Dendritic cell treated with granulocyte-macrophage colony-stimulating factor and Interleukin-4, amounts not matched to agents 40 ng/mL and 50 ng/mL, for 4 days (primary cell): ENCODE results near the gene SLC7A10.
"Not testable (repeated sequence)": the region's sequence is repeated elsewhere in the genome, so short reads cannot be mapped to it uniquely, and the experiment has no call there.

Source experiments
- H3K27ac Mint-ChIP-seq: one replicate; pipeline ENCODE4 v1.8.0; 2022; ENCODE audit warnings: mild to moderate bottlenecking, mixed read lengths
- H3K27me3 Mint-ChIP-seq: one replicate; pipeline ENCODE4 v1.8.0; 2022; ENCODE audit warnings: mild to moderate bottlenecking, mixed read lengths
- H3K36me3 Mint-ChIP-seq: one replicate; pipeline ENCODE4 v1.8.0; 2022; ENCODE audit warnings: low read depth, mixed read lengths
- H3K4me1 Mint-ChIP-seq: one replicate; pipeline ENCODE4 v1.8.0; 2022; ENCODE audit warnings: low read depth, mixed read lengths
- H3K4me3 Mint-ChIP-seq: one replicate; pipeline ENCODE4 v1.8.0; 2022; ENCODE audit warnings: mild to moderate bottlenecking, moderate library complexity, mixed read lengths
- H3K9me3 Mint-ChIP-seq: one replicate; pipeline ENCODE4 v1.8.0; 2022; ENCODE audit warnings: mixed read lengths
- intact Hi-C: fragments of 100-400 bp; cut with micrococcal nuclease; formaldehyde crosslinking; loops from one replicate; pipeline ENCODE4 v1.15.0; 2022

The SLC7A10 gene

GRCh38 chr19:33192010-33192409 lies 33.6 kb downstream of the SLC7A10 start:
- Mint-ChIP-seq H3K27ac (no peak overlapping the region), H3K36me3 (no peaks in the 10 kb centered on the region), H3K27me3 (peaks cover 25% of the 10 kb centered on the region), H3K9me3 (no peaks in the 10 kb centered on the region), H3K4me3 (no peak overlapping the region), H3K4me1 (peaks cover 25% of the 10 kb centered on the region)
- intact Hi-C loops = no loop called here

GRCh38 chr19:33191501-33191900 lies 34.1 kb downstream of the SLC7A10 start:
- intact Hi-C loops = no loop called here
- no peak overlapping the region for H3K4me3 Mint-ChIP-seq
- no peak overlapping the region for H3K27ac Mint-ChIP-seq
- peaks cover 30% of the 10 kb centered on the region for H3K4me1 Mint-ChIP-seq
- no peaks in the 10 kb centered on the region for H3K9me3 Mint-ChIP-seq
- H3K27me3 Mint-ChIP-seq = peaks cover 25% of the 10 kb centered on the region
- no peaks in the 10 kb centered on the region for H3K36me3 Mint-ChIP-seq

- Mint-ChIP-seq H3K4me1 (peaks cover 33% of the 10 kb centered on the region), H3K27me3 (peaks cover 25% of the 10 kb centered on the region)
- H3K9me3 Mint-ChIP-seq, H3K36me3 Mint-ChIP-seq, H3K27ac Mint-ChIP-seq, intact Hi-C loops, H3K4me3 Mint-ChIP-seq: not testable (repeated sequence)
Measured at GRCh38 chr19:33191092-33191491, 34.6 kb downstream of the SLC7A10 start.

- intact Hi-C loops = loop anchor here (10.0 kb wide), 1 partner anchor 65 kb away; no protein-coding TSS in a partner anchor
- Mint-ChIP-seq H3K4me3 (no peak overlapping the region), H3K27ac (no peak overlapping the region), H3K36me3 (no peaks in the 10 kb centered on the region), H3K9me3 (no peaks in the 10 kb centered on the region), H3K27me3 (peaks cover 22% of the 10 kb centered on the region), H3K4me1 (peaks cover 31% of the 10 kb centered on the region)
Measured at GRCh38 chr19:33189453-33189852, 36.2 kb downstream of the SLC7A10 start.

- Mint-ChIP-seq H3K9me3 (no peaks in the 10 kb centered on the region), H3K27ac (no peak overlapping the region), H3K4me3 (no peak overlapping the region), H3K4me1 (peaks cover 31% of the 10 kb centered on the region), H3K27me3 (peaks cover 6% of the 10 kb centered on the region), H3K36me3 (no peaks in the 10 kb centered on the region)
- intact Hi-C loops = loop anchor here (10.0 kb wide), 1 partner anchor 62 kb away; no protein-coding TSS in a partner anchor
Measured at GRCh38 chr19:33187183-33187540, 38.5 kb downstream of the SLC7A10 start.

GRCh38 chr19:33186431-33187182 lies 39.0 kb downstream of the SLC7A10 start:
- Mint-ChIP-seq H3K36me3 (no peaks in the 10 kb centered on the region), H3K9me3 (no peaks in the 10 kb centered on the region), H3K27ac (no peak overlapping the region), H3K27me3 (peaks cover under 1% of the 10 kb centered on the region), H3K4me3 (no peak overlapping the region), H3K4me1 (peaks cover 31% of the 10 kb centered on the region)
- intact Hi-C loops = loop anchor here (10.0 kb wide), 1 partner anchor 62 kb away; no protein-coding TSS in a partner anchor

GRCh38 chr19:33177417-33177979 lies 48.2 kb downstream of the SLC7A10 start:
- intact Hi-C loops = loop anchor here (1.0 to 5.0 kb wide), 4 partner anchors 33 to 205 kb away; partner anchors contain the start of genes CEBPA, CEBPG, CEP89 and FAAP24
- Mint-ChIP-seq H3K27ac (peak overlapping the region; percentile 92), H3K36me3 (peaks cover 12% of the 10 kb centered on the region), H3K27me3 (no peaks in the 10 kb centered on the region), H3K9me3 (no peaks in the 10 kb centered on the region), H3K4me3 (peak overlapping the region; percentile 93), H3K4me1 (peaks cover 51% of the 10 kb centered on the region)

- H3K27ac Mint-ChIP-seq = peak overlapping the region; percentile 92
- peaks cover 54% of the 10 kb centered on the region for H3K4me1 Mint-ChIP-seq
- no peaks in the 10 kb centered on the region for H3K27me3 Mint-ChIP-seq
- no peaks in the 10 kb centered on the region for H3K9me3 Mint-ChIP-seq
- intact Hi-C loops = loop anchor here (1.0 to 5.0 kb wide), 4 partner anchors 32 to 205 kb away; partner anchors contain the start of genes CEBPA, CEBPG, CEP89 and FAAP24
- H3K36me3 Mint-ChIP-seq = peaks cover 12% of the 10 kb centered on the region
- peak overlapping the region; percentile 93 for H3K4me3 Mint-ChIP-seq
Measured at GRCh38 chr19:33176670-33177416, 48.8 kb downstream of the SLC7A10 start.

- Mint-ChIP-seq H3K4me1 (peaks cover 54% of the 10 kb centered on the region), H3K9me3 (no peaks in the 10 kb centered on the region), H3K27me3 (no peaks in the 10 kb centered on the region), H3K4me3 (peak overlapping the region; percentile 93), H3K27ac (peak overlapping the region; percentile 92), H3K36me3 (peaks cover 12% of the 10 kb centered on the region)
- intact Hi-C loops = loop anchor here (2.0 to 5.0 kb wide), 3 partner anchors 31 to 204 kb away; partner anchors contain the start of genes CEBPG, CEP89 and FAAP24
Measured at GRCh38 chr19:33175886-33176669, 49.6 kb downstream of the SLC7A10 start.

GRCh38 chr19:33175156-33175782 lies 50.4 kb downstream of the SLC7A10 start:
- H3K27me3 Mint-ChIP-seq = no peaks in the 10 kb centered on the region
- H3K9me3 Mint-ChIP-seq = no peaks in the 10 kb centered on the region
- peaks cover 12% of the 10 kb centered on the region for H3K36me3 Mint-ChIP-seq
- no peak overlapping the region for H3K27ac Mint-ChIP-seq
- H3K4me1 Mint-ChIP-seq = peaks cover 54% of the 10 kb centered on the region
- intact Hi-C loops = loop anchor here (5.0 kb wide), 1 partner anchor 203 kb away; the partner anchor contains the start of genes CEP89 and FAAP24
- H3K4me3 Mint-ChIP-seq = no peak overlapping the region

- intact Hi-C loops = no loop called here
- no peak overlapping the region for H3K27ac Mint-ChIP-seq
- no peak overlapping the region for H3K4me3 Mint-ChIP-seq
- peaks cover 54% of the 10 kb centered on the region for H3K4me1 Mint-ChIP-seq
- no peaks in the 10 kb centered on the region for H3K27me3 Mint-ChIP-seq
- peaks cover 12% of the 10 kb centered on the region for H3K36me3 Mint-ChIP-seq
- H3K9me3 Mint-ChIP-seq = no peaks in the 10 kb centered on the region
Measured at GRCh38 chr19:33174186-33174585, 51.5 kb downstream of the SLC7A10 start.

GRCh38 chr19:33171916-33172359 lies 53.7 kb downstream of the SLC7A10 start:
- H3K4me1 Mint-ChIP-seq = peaks cover 41% of the 10 kb centered on the region
- H3K9me3 Mint-ChIP-seq = peaks cover 20% of the 10 kb centered on the region
- H3K27me3 Mint-ChIP-seq = no peaks in the 10 kb centered on the region
- no peak overlapping the region for H3K4me3 Mint-ChIP-seq
- no peak overlapping the region for H3K27ac Mint-ChIP-seq
- intact Hi-C loops = no loop called here
- peaks cover 15% of the 10 kb centered on the region for H3K36me3 Mint-ChIP-seq
